H54 (cell line): ENCODE results near the gene TTC39B.
"Not testable (repeated sequence)": the region's sequence is repeated elsewhere in the genome, so short reads cannot be mapped to it uniquely, and the experiment has no call there.

ENCODE experiments used
- DNase-seq: peaks from one replicate; pipeline ENCODE4 v3.0.0; 2011; ENCODE audit warnings: low spot score, mixed read lengths; ENCODE audit not compliant: insufficient read length
- FAIRE-seq: peaks from 3 replicates; lab custom pipeline; 2011; peaks lifted over from hg19 to GRCh38; lab: Jason Lieb, UNC
- POLR2A ChIP-seq: IDR thresholded peaks from 2 replicates; pipeline ENCODE4 v1.6.1; 2011; ENCODE audit warnings: low read depth, mild to moderate bottlenecking, low read length

Gene TTC39B

DNA sequence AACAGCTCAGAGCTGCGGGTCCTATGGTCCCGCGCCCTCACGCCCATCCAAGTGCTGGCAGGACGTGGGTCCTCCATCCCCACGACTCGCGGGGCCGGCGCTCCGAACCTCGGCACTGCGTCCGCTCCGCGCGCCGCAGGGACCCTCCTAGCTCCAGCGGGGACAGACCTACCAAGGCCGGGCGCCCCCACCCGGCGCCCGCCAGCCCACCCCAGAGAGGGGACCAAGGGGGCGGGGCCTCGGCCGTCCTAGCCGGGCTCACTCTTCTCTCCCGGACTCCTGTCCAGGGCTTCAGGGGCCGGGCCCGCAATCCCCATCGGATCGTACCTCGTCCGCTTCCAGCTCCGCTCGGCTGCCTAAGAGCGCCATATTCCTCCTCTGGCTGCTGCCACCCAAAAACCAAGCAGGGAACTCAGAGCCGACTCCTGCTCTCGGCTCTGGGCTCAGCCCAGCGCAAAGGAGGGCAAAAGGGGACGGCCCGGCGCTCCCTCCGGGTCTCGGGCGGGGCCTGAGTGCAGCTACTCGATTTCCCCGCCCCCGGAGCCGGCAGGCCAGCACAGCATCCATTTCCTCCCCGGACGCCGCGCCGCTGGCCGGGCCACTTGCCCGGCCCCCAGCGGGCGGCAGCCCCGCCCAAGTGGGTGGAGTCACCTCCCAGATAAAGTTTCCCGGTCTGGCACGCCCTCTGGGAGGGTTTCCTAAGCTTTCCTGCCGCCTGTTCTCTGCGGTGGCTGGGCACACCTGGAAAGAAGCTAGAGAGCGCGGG lies at the start of gene TTC39B:
Gene TTC39B (minus strand): TSS at position 460 of the 766 bp plus-strand sequence. CDS start 91 bp downstream, at position 369.
- TF ChIP-seq POLR2A, result peak; percentile 50; the same call in 1 of the 2 replicates
- FAIRE-seq, result peak; percentile 91
- DNase-seq, result peak; percentile 85

DNA sequence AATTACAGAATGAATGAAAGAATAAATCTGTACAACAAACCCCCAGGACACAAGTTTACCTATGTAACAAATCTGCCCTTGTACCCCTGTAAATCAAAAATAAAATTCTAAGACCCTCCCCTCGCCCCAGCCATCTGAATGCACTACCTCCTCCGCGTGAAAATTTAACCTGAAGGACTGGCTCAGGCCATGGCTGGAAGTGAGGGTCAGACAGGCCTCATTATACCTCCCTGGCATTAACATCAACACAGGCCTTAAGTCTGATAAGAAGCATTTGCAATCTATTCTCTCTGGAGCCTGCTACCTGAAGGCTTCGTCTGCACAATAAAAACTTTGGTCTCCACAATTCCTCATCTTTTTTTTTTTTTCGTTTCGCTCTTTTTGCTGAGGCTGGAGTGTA lies 48.7 kb upstream of the TTC39B start:
- FAIRE-seq, result no peak
- no peak for TF ChIP-seq POLR2A

DNA sequence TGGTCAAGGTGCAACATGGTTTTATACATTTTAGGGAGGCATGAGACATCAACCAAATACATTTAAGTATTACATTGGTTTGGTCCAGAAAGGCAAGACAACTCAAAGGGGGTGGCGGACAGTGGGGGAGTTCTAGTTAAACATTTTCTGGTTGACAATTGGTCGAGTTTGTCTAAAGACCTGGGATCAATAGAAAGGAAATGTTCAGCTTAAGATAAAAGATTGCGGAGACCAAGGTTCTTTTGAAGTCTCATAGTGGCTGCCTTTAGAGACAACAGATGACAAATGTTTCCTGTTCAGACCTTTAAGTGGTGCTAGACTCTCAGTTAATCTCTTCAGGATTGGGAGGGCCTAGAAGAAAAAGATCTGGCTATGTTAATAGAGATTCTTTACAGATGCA lies 47.7 kb upstream of the TTC39B start:
- FAIRE-seq (no peak), DNase-seq (no peak)
- no peak for TF ChIP-seq POLR2A

More for the DNA sequence above, 48.7 kb upstream of the TTC39B start:
- DNase-seq, result no peak

DNA sequence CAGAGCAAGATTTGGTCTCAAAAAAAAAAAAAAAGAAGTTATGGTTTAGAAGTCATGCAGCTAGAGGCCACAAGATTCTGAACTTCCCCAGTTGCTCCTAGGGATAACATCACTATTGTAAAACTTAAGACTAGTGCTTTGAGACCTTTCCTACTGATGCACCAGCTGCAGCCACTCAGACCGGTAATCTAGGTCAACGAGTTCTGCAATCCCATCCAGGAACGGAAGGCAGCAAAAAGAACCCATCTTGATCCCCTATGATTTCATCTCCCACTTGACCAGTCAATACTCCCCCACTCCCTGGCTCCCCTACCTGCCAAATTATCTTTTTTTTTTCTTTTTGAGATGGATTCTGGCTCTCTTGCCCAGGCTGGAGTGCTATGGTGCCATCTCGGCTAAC lies 46.9 kb upstream of the TTC39B start:
- FAIRE-seq (no peak), DNase-seq (no peak)
- TF ChIP-seq POLR2A, result no peak

DNA sequence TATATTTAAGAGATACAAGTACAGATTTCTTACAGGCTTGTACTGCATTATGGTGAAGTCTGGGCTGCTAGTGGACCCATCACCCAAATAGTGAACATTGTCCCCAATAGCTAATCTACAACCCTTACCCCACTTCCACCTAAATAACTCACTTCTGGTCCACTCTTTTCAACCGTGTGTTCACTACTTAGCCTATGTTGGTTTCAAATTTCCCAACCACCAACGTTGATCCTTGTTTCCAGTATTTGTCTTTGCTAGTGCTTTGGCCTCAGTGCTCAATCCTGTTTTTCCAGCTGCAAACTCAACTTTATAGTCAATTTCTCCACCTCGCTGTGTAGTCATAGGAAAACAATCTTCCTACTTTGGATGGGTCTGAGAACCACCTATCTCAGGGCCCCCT lies 45.3 kb upstream of the TTC39B start:
- FAIRE-seq, result no peak
- no peak for TF ChIP-seq POLR2A
- no peak for DNase-seq

DNA sequence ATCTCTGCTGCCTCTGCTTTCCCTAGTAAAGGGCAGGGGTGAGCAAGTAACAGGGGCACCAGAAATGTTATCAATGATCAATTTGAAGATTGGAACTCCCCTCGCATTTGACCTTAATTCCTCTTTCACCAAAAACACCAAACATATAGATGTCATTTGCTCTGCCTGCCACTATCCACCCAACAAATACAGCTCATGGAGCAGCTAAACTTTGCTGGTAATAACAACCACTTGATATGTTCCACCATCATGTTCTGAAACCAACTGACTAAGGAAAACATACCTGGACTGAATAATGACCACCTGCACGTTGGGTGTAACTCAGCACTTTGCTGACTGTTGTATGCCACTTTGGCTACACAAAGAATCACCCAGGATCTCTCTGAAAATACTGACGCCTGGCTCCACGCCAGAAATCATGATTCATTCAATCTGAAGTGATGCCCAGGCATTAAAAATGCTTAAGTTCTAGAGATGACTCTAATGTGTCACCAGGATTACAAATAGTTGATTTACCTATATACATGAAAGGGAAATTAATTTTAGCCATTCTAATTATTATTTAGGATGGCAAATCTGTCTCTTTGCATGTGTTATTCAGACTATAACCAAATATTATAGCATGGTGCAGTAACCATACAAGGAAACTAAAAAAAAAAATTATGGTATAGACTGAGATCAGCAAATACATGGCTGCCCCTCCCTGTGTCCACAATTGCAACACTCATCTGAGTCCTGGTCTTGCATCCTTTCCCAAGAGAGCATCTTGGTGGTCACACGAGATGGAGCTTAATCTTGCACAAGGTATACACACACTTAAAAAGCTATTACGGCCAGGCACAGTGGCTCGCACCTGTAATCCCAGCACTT lies 43.1 kb upstream of the TTC39B start:
- TF ChIP-seq POLR2A, result no peak
- DNase-seq (peak; percentile 12), FAIRE-seq (no peak)

DNA sequence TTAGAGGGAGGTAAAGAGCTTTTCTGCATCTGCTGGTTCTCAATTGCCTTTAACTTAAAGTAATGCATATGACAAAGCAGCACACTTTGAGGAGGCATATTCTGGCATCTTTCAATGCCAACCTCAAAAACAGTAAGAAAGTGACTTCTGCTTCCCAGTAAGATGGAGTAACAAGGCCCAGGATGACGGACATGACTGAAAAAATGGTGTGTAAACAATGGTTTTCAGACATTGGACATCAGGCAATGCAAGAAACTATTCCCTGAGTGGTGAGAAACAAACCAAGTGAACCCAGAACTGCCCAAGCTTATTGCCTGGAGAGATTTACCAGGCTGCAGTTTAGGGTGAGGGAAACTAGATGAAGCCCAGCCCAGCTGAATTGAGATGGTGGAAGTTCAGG lies 39.8 kb upstream of the TTC39B start:
- no peak for FAIRE-seq

DNA sequence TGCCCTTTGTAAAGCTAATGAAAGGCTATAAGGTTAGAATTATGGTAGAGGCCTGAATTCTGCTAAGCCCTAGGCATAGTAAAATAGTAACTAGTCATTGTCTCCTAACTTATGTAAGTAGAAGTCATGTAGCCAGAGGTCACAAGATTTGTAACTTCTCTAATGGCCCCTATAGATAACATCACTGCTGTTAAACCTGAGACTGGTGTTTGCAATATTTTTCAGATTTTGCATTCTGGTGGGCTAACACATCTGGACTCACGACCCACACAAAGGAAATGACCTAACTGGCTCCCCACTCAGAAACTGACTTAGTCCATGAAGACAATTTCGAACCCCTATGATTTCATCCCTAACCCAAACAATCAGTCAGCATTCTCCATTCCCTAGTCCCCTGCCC lies 37.2 kb upstream of the TTC39B start:
- no peak for FAIRE-seq
- DNase-seq, result no peak
- TF ChIP-seq POLR2A, result no peak

More for the DNA sequence above, 39.8 kb upstream of the TTC39B start:
- DNase-seq, result no peak
- no peak for TF ChIP-seq POLR2A

DNA sequence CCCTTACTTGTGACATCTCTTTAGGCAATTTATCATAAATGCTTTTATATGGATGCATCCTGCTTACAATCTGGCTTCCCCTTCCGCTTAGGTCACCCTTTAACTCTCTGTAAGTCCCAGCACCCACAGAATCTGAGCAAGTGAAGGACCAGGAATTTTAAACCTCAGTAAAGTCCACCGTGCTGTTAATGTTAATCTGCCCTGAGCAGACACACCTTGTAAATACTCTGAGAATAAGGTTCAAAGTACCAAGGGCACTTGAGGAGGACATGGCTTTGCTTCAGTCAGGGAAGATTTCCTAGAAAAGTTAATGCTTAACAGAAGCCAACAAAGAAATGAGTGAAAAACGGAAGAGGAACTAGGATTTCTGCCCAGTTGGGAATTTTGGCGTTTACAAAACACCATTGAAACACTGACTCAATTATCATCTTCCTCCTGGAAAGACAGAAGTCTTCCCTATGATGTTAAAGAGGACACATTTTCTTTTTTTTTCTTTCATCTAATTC lies 26.4 kb upstream of the TTC39B start:
- DNase-seq (no peak), FAIRE-seq (no peak)
- no peak for TF ChIP-seq POLR2A

DNA sequence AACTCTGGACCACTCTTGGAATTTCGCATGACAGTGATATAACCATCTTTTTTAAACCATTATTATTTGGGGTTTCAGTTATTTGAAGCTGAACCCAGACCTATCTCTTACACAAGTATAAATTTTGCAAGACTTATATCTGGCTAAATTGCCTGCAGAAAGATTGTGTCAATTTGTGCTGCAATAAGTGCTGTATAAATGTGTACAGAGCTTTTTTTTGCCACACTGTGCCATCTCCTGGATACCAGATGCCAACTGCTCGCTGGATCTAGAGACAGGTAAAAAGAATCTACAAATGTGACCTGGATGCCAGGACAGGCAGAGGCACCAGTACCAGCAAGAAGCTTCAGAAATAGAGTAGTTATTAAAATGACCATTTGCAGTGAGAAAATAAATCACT lies 25.9 kb upstream of the TTC39B start:
- DNase-seq (no peak), FAIRE-seq (no peak)
- TF ChIP-seq POLR2A, result no peak

DNA sequence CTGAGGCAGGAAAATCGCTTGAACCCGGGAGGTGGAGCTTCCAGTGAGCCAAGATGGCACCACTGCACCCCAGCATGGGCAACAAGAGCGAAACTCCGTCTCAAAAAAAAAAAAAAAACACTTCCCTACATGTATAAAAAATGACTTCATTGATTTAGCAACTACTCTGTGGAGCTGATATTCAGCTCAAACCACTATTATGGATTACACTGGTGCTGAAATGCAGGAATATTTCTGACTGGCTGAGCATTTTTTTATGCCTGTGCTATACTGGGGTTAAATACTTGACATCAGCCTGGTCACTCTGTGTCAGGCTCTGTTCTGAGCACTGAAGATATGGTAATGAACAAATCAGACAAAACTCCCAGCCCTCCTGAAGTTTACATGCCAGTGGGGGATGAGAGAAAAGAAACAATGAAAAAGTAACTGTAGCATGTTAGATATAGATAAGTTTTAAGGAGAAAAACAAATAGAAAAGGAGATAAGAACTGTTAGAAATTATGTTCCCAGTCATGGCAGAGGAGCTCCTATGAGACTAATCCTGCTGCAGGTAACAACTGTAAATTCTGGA lies 22.6 kb upstream of the TTC39B start:
- no peak for TF ChIP-seq POLR2A
- FAIRE-seq (no peak), DNase-seq (no peak)

DNA sequence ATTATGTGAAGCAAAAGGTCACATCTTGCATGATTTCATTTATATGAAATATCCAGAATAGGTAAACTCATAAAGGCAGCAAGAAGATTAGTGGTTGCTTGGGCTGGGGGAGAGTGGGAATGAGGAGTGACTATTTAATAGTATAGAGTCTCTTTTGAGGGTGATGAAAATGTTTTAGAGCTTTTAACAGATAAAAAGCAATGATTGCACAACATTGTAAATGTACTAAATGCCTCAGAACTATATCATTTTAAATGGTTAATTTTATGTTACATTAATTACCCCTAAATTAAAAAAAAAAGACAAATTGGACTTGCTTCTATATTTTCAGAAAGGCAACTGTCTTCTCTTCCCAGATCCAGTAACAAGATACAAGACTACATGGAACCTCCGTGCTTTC lies 21.9 kb upstream of the TTC39B start:
- DNase-seq, result no peak
- TF ChIP-seq POLR2A, result no peak
- FAIRE-seq, result no peak

DNA sequence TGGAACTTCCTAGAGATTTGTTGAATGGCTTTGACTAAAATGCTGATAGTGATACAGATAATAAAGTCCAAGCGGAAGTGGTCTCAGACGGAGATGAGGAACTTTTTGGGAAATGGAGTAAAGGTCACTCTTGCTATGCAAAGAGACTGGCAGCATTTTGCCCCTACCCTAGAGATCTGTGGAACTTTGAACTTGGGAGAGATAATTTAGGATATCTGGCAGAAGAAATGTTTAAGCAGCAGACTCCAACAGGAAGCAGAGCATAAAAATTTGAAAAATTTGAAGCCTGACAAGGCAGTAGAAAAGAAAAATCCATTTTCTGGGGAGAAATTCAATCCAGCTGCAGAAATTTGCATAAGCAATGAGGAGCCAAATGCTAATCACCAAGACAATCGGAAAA lies 15.7 kb upstream of the TTC39B start:
- not testable (repeated sequence) for FAIRE-seq, DNase-seq

DNA sequence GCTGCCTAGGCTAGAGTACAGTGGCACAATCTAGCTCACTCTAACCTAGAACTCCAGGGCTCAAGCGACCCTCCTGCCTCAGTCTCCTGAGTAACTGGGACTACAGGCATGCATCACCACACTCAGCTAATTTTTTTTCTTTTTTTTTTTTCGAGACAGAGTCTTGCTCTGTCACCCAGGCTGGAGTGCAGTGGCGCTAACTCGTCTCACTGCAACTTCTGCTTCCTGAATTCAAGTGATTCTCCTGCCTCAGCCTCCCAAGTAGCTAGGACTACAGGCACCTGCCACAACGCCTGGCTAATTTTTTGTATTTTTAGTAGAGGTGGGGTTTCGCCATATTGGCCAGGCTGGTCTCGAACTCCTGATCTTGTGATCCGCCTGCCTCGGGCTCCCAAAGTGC lies 12.6 kb upstream of the TTC39B start:
- not testable (repeated sequence) for FAIRE-seq, DNase-seq
